Tibial nerve (tissue), 4 donors: Measurements from ENCODE around the gene TRERF1.

Source experiments
- EP300 ChIP-seq, 2 donors: sonication (generic); formaldehyde crosslinking; IDR thresholded peaks; one replicate each; pipeline ENCODE4 v1.6.1; 2017; ENCODE audit warnings: antibody characterized with exemption in 2 of 2, mild to moderate bottlenecking in 1 of 2
- POLR2A ChIP-seq, 2 donors: fragments of 450-650 bp; IDR thresholded peaks; one replicate each; pipeline ENCODE4 v1.6.1; 2017; ENCODE audit warnings: antibody characterized with exemption in 2 of 2, mild to moderate bottlenecking in 2 of 2, moderate library complexity in 2 of 2
- TF ChIP-seq, protein P1 (sequence below), 5 experiments: fragments of 200-600 bp in 3 of 5; fragments of 450-650 bp in 2 of 5; sonication (generic) in 3 of 5; IDR thresholded peaks; one replicate each; pipeline ENCODE4 v1.5.1; 2016 to 2019; ENCODE audit warnings: antibody characterized with exemption in 5 of 5, mild to moderate bottlenecking in 3 of 5, moderate library complexity in 2 of 5

DNA sequence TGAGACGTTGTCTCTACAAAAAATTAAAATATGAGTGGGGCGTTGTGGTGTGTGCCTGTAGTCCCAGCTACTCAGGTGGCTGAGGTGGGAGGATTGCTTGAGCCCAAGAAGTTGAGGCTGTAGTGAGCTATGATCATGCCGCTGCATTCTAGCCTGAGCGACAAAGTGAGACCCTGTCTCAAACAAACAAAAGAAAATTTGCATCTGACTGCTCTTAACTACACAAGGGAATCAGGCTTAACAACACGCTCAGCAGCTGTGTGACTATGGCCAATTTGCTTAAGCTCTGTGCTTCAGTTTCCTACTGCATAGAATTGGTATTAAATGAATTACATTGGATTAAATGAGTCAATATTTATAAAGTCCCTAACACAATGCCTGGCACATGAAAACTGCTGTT, 209.8 kb downstream of the TRERF1 start:
- TF ChIP-seq, protein P1, sequence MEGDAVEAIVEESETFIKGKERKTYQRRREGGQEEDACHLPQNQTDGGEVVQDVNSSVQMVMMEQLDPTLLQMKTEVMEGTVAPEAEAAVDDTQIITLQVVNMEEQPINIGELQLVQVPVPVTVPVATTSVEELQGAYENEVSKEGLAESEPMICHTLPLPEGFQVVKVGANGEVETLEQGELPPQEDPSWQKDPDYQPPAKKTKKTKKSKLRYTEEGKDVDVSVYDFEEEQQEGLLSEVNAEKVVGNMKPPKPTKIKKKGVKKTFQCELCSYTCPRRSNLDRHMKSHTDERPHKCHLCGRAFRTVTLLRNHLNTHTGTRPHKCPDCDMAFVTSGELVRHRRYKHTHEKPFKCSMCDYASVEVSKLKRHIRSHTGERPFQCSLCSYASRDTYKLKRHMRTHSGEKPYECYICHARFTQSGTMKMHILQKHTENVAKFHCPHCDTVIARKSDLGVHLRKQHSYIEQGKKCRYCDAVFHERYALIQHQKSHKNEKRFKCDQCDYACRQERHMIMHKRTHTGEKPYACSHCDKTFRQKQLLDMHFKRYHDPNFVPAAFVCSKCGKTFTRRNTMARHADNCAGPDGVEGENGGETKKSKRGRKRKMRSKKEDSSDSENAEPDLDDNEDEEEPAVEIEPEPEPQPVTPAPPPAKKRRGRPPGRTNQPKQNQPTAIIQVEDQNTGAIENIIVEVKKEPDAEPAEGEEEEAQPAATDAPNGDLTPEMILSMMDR (IDR thresholded peaks at IDR 0.05), result no peak
- TF ChIP-seq POLR2A (IDR thresholded peaks at IDR 0.05) (no peak), EP300 (IDR thresholded peaks at IDR 0.05) (no peak)
